GM19324 (cell line): ENCODE results near the gene TSTD2.
"Not testable (repeated sequence)": the region's sequence is repeated elsewhere in the genome, so short reads cannot be mapped to it uniquely, and the experiment has no call there.

Experiments used
- ATAC-seq: cut with Tn5 transposase; IDR thresholded peaks from one replicate; pipeline ENCODE4 v1.9.1; 2021; ENCODE audit warnings: mild to moderate bottlenecking, moderate library complexity; ENCODE audit not compliant: unreplicated experiment, low FRiP score

TSTD2 gene

DNA sequence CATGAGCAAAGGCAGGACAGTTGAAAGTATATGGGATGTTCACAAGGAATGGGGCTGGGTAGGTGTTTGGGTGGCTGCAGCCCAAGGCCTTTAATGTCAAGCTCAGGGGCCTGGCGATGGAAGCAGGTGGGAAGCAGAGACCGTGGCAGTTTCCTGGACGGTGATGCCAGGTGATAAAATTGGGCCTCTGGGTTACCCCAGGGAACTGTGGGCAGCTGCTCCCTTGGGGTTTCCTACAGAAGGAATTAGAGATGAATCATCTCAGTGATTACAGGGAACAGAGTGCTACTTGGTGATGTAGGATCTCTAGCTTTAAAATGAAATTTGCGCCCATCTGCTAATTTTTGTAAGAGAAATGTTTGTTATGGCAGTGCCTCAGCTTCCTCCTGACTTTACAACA, 39.2 kb downstream of the TSTD2 start:
- no peak for ATAC-seq

DNA sequence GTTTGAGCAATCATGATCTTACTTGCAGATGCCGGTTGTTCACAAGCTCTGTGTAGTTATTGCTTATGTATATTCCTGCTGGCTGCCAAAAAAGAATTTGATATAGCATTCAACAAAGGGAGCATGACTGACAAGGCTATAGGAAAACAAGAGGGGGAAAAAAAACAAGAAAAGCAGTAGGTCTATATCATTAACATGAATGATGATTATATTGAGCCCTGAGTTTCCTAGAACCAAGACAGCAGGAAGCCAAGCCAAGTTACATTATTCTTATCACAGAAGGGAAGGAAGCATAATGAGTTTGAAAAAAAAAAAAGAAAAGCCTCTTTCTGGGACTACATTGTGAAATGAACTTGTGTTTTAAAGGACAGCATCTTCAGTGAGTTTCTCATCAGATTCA, 41.0 kb downstream of the TSTD2 start:
- ATAC-seq: no peak

DNA sequence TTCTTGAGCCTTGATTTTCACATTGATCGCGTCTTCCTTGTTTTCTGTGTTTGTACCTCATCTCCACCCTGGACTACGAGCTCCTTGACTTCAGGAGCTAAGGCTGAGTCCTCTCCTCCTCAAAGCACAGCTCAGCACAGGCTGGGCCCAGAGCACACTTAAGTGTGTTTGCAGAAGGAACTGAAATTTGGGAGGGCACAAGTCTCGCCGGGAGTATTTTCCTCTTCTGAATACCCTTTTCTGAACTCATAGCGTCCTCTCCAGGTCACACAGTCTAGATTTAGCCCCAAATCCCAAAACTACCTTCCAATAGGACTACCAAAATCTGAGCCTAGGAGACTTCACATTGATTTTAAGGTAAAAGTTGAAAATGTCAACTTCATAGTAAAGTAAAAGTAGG, 41.6 kb downstream of the TSTD2 start:
- ATAC-seq: no peak

- not testable (repeated sequence) for ATAC-seq
Observed at GRCh38 chr9:97586909-97587308, 46.3 kb downstream of the TSTD2 start.

GRCh38 chr9:97584778-97585177, 48.4 kb downstream of the TSTD2 start:
- ATAC-seq: not testable (repeated sequence)

- ATAC-seq: not testable (repeated sequence)
Observed at GRCh38 chr9:97581590-97581989, 51.6 kb downstream of the TSTD2 start.

DNA sequence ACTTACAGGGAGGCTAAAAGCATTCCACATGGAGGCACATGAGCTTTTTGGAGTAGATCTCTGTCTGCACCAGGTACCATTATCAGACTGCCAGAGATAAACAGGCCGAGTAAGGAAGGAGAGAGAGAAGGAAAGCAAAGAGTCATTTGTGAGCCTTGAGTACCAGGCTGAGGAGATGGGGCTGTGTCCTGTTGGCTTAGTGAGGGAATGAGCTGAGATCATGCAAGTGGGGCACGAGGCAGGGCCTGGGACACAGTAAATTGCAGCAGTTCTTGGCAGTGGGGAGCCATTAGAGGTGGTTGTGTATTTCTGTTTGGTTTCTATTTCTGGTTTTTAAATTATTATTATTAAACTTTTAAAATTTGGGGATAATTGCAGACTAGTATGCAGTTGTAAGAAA, 53.3 kb downstream of the TSTD2 start:
- ATAC-seq: no peak

GRCh38 chr9:97578846-97579245, 54.3 kb downstream of the TSTD2 start:
- ATAC-seq: no peak

- no peak for ATAC-seq
Observed at GRCh38 chr9:97577051-97577450, 56.1 kb downstream of the TSTD2 start.

- no peak for ATAC-seq
Observed at GRCh38 chr9:97575673-97576200, 57.4 kb downstream of the TSTD2 start.

GRCh38 chr9:97574921-97575672, 58.1 kb downstream of the TSTD2 start:
- not testable (repeated sequence) for ATAC-seq

DNA sequence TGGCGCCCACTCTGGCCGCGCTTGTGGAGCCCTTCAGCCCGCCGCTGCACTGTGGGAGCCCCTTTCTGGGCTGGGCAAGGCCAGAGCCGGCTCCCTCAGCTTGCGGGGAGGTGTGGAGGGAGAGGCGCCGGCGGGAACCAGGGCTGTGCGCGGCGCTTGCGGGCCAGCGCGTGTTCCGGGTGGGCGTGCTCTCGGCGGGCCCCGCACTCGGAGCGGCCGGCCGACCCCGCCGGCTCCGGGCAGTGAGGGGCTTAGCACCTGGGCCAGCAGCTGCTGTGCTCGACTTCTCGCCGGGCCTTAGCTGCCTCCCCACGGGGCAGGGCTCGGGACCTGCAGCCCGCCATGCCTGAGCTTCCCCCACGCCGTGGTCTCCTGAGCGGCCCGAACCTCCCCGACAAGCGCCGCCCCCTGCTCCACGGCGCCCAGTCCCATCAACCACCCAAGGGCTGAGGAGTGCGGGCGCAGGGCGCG, 59.0 kb downstream of the TSTD2 start:
- ATAC-seq: not testable (repeated sequence)

GRCh38 chr9:97573482-97574073, 59.6 kb downstream of the TSTD2 start:
- no peak for ATAC-seq

DNA sequence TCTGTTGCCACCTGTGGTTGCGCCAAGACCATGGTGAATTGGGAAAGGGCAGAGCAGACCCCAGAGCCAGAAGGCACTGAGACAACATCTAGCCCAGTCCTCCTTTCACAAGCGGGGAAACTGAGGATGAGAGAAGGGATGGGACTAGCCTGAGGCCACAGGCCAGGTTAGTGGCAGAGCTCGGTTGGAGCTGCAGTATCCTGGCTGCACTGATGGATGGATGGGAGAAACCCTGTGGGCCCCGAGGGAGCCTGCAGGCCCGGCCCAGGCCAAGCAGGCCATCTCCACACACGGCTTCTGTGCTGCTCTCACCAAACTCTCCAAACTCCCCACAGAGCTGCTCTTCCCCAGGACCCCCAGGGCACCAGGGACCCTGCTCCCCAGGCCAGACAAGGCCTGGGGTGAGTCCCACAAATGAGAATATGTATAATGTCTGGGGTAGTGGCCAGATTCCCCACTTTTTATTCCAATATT, 60.2 kb downstream of the TSTD2 start:
- no peak for ATAC-seq

- no peak for ATAC-seq
Observed at GRCh38 chr9:97572196-97572891, 60.8 kb downstream of the TSTD2 start.

DNA sequence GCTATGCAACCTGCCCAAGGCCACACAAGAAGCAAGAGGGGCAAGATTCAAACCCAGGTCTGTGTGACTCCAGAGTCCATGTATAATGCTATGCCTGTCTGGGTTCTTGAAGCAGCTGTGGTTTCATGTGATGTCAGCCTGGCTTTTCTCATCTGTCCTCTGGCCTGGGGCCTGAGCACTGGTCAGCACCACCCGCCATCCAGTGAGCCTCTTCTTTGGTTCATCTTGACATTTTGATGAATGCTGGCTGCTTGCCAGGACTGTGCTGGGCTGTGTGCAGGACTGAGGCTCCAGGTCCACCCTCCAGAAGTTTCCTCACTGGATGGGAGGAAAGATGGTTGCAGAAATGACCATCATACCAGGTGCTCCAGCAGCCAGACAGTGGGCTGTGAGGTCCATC, 61.5 kb downstream of the TSTD2 start:
- ATAC-seq: no peak

DNA sequence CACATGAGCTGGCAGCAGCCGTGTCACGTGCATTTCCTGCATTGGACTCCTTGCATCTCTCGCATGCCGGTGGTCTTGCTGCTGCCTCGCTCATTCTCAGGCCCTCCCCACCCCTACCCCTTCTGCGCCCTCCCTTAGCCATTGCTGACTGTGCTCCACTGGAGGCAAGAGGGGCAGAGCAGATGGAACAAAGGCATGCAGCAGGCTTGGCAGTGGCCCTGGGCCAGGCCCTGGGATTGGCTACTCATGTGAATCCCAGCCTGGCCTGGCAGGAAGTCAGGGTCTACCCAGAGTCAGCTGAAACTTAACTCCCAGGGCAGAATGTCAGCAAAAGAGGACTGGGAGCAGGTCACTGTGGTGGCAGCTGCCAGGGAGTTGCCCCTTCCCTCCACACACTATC, 62.3 kb downstream of the TSTD2 start:
- ATAC-seq: no peak

- ATAC-seq: no peak
Observed at GRCh38 chr9:97568461-97569275, 64.5 kb downstream of the TSTD2 start.

- no peak for ATAC-seq
Observed at GRCh38 chr9:97567894-97568202, 65.3 kb downstream of the TSTD2 start.

DNA sequence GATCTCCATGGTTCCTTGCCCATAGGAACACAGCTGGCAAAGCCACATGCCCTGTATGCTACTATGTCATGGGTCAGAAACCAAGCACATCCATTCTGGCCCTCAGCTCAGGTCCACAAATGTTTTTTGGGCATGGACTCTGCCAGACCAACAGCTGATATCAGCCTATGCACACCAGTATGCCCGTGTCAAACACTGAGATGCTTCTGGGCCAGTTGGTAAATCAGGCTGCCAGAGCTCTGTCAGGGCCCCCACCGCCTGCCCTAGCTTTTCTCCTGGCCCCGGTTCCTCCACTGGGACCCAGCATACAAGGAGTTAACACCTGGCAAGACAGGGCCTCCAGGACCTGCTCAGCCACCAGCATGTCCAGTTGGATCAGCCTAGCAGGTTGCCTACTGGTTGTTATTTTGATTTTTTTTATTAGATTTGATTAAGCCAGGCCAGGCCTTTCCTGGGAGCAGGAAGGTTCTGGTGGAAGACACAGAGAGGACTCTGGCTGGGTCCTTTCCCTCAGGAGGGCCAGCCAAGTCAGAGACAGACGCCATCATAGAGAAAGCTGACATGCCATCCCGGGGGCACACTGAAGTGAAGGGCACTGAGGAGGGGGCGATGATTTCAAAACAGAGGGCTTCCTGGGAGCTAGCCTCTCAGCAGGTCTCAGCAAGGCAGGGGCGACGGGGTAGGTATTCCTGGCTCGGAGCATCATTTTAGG, 65.8 kb downstream of the TSTD2 start:
- ATAC-seq: no peak
